GM23338 (cell line): ENCODE measurements around the gene PNPLA2.

Source experiments
- CREB1 ChIP-seq: fragments of 250-450 bp; sonication (Bioruptor Pico); IDR thresholded peaks from 2 replicates; pipeline ENCODE4 v1.5.0; 2020; ENCODE audit warnings: low read depth, mild to moderate bottlenecking, moderate library complexity
- CTCF ChIP-seq, 2 experiments: fragments of 200-600 bp in 1 of 2; sonication (generic) in 1 of 2; conservative IDR thresholded peaks; 2 replicates each; pipeline versions ENCODE4 v1.5.1 to v1.6.1; 2016 to 2017; ENCODE audit warnings: antibody characterized with exemption in 2 of 2, low read depth in 2 of 2, mild to moderate bottlenecking in 2 of 2, moderate library complexity in 1 of 2
- ETS1 ChIP-seq: IDR thresholded peaks from 2 replicates; pipeline ENCODE4 v1.6.1; 2016; ENCODE audit warnings: antibody characterized with exemption
- EZH2 ChIP-seq: fragments of 200-600 bp; sonication (generic); IDR thresholded peaks from one replicate; pipeline ENCODE4 v1.8.0; 2017; ENCODE audit warnings: antibody characterized with exemption, mild to moderate bottlenecking, low read depth; ENCODE audit not compliant: unreplicated experiment
- EZH2phosphoT487 ChIP-seq: fragments of 200-600 bp; sonication (generic); IDR thresholded peaks from one replicate; pipeline ENCODE4 v1.8.1; 2018; ENCODE audit warnings: antibody characterized with exemption; ENCODE audit not compliant: unreplicated experiment
- POLR2AphosphoS5 ChIP-seq: IDR thresholded peaks from 2 replicates; pipeline ENCODE4 v1.6.1; 2016; ENCODE audit warnings: antibody characterized with exemption, low read depth
- REST ChIP-seq: IDR thresholded peaks from one replicate; pipeline ENCODE4 v1.6.1; 2018; ENCODE audit warnings: antibody characterized with exemption; ENCODE audit not compliant: unreplicated experiment
- STAT1 ChIP-seq: IDR thresholded peaks from one replicate; pipeline ENCODE4 v1.6.1; 2016; ENCODE audit warnings: antibody characterized with exemption; ENCODE audit not compliant: unreplicated experiment

GRCh38 chr11:794013-794765 is 24.5 kb upstream of the PNPLA2 start:
- TF ChIP-seq POLR2AphosphoS5 = no peak
- no peak for TF ChIP-seq CTCF (conservative IDR thresholded peaks at IDR 0.05; ENCODE audit: low read depth in 2 of 2)
- no peak for TF ChIP-seq EZH2phosphoT487
- no peak for TF ChIP-seq EZH2
- no peak for TF ChIP-seq REST
- TF ChIP-seq CREB1 (CRISPR knock-in tag) = no peak
- no peak for TF ChIP-seq STAT1
- TF ChIP-seq ETS1 = no peak
